A549 (cell line): ENCODE results near the gene CNIH2. TPM values are rescaled to one million over a fixed set of nuclear protein-coding genes. Genes with fewer than 3 reads are reported as not detected.

Experiments used
- ATAC-seq, 2 experiments: fragments of 200-7000 bp in 1 of 2; fragments of >200 bp in 1 of 2; cut with Nextera tagmentation in 1 of 2; cut with Tn5 transposase in 1 of 2; 3 replicates each; pipeline versions ENCODE4 v1.8.0 to v1.9.1; 2018 to 2020; ENCODE audit warnings: mild to moderate bottlenecking in 1 of 2, moderate library complexity in 1 of 2
- CTCF ChIA-PET: fragments of 300-600 bp; sonication (Branson Sonifier 250); formaldehyde crosslinking; extraction: SDS; loops from one replicate; lab custom pipeline; 2021; ENCODE audit warnings: antibody characterized with exemption, inconsistent platforms; lab: Yijun Ruan, JAX
- POLR2A ChIA-PET: fragments of 350-600 bp; formaldehyde crosslinking; extraction: SDS; loops from one replicate; lab custom pipeline; 2021; ENCODE audit warnings: antibody characterized with exemption, inconsistent platforms; lab: Yijun Ruan, JAX
- DNase-seq, 2 experiments: peaks; one replicate each; pipeline versions ENCODE4 v3.0.0 to v3.0.0-alpha.2; 2011 to 2016; ENCODE audit warnings: low read depth in 1 of 2, low spot score in 1 of 2
- FAIRE-seq: peaks from 2 replicates; lab custom pipeline; 2011; peaks lifted over from hg19 to GRCh38; lab: Jason Lieb, UNC
- H3K27ac ChIP-seq, 2 experiments: fragments of >200 bp; sonication (Bioruptor Twin); formaldehyde crosslinking; 3 replicates each; pipeline ENCODE4 v1.5.1; 2016 to 2017
- H3K4me1 ChIP-seq: fragments of >200 bp; sonication (Bioruptor Twin); formaldehyde crosslinking; 3 replicates; pipeline ENCODE4 v1.6.1; 2016
- H3K4me2 ChIP-seq: fragments of >200 bp; sonication (Bioruptor Twin); formaldehyde crosslinking; 3 replicates; pipeline ENCODE4 v1.6.1; 2016
- H3K4me3 ChIP-seq: fragments of >200 bp; sonication (Bioruptor Twin); formaldehyde crosslinking; 3 replicates; pipeline ENCODE4 v1.5.1; 2016
- H3K9me3 ChIP-seq: fragments of >200 bp; sonication (Bioruptor Twin); formaldehyde crosslinking; 3 replicates; pipeline ENCODE4 v1.6.1; 2016
- ATOH8 ChIP-seq: fragments of 250-450 bp; sonication (Bioruptor Pico); IDR thresholded peaks from 2 replicates; pipeline ENCODE4 v1.5.0; 2020; ENCODE audit warnings: low read depth, mild to moderate bottlenecking, moderate library complexity
- CBX2 ChIP-seq: fragments of 200-600 bp; sonication (generic); IDR thresholded peaks from 2 replicates; pipeline ENCODE4 v1.6.1; 2016; ENCODE audit warnings: low read depth, mild to moderate bottlenecking, borderline replicate concordance
- EHMT2 ChIP-seq: fragments of 200-600 bp; sonication (generic); IDR thresholded peaks from 2 replicates; pipeline ENCODE4 v1.6.1; 2016; ENCODE audit warnings: antibody characterized with exemption, low read depth, mild to moderate bottlenecking, moderate library complexity
- ESRRA ChIP-seq: fragments of 150-350 bp; IDR thresholded peaks from 2 replicates; pipeline ENCODE4 v1.6.1; 2014; ENCODE audit warnings: mild to moderate bottlenecking, low read length, borderline replicate concordance
- FOSL2 ChIP-seq, 2 experiments: fragments of 450-650 bp in 1 of 2; fragments of >200 bp in 1 of 2; sonication (Bioruptor Twin) in 1 of 2; formaldehyde crosslinking; IDR thresholded peaks; 2 replicates each; pipeline versions ENCODE4 v1.5.0 to v1.6.1; 2016 to 2020; ENCODE audit warnings: mild to moderate bottlenecking in 1 of 2, moderate library complexity in 1 of 2
- GATA3 ChIP-seq: IDR thresholded peaks from 2 replicates; pipeline ENCODE4 v1.6.1; 2012; ENCODE audit warnings: borderline replicate concordance
- HDAC2 ChIP-seq: fragments of 200-600 bp; sonication (generic); IDR thresholded peaks from 2 replicates; pipeline ENCODE4 v1.6.1; 2016
- HOXA7 ChIP-seq: fragments of 250-450 bp; sonication (Bioruptor Pico); IDR thresholded peaks from 2 replicates; pipeline ENCODE4 v1.5.0; 2020; ENCODE audit warnings: mild to moderate bottlenecking, moderate library complexity
- HOXB5 ChIP-seq: fragments of 250-450 bp; sonication (Bioruptor Pico); IDR thresholded peaks from 2 replicates; pipeline ENCODE4 v1.5.0; 2020; ENCODE audit warnings: mild to moderate bottlenecking, moderate library complexity
- JUN ChIP-seq, 2 experiments: fragments of >200 bp; sonication (Bioruptor Twin); formaldehyde crosslinking; IDR thresholded peaks; 2 replicates in 1 of 2; 3 replicates in 1 of 2; pipeline ENCODE4 v1.6.1; 2016 to 2017
- KDM5A ChIP-seq: fragments of 200-600 bp; sonication (generic); IDR thresholded peaks from 2 replicates; pipeline ENCODE4 v1.6.1; 2016; ENCODE audit warnings: antibody characterized with exemption, mild to moderate bottlenecking
- MAX ChIP-seq: IDR thresholded peaks from 2 replicates; pipeline ENCODE4 v1.6.1; 2012
- MYC ChIP-seq: IDR thresholded peaks from 2 replicates; pipeline ENCODE4 v1.6.1; 2012; ENCODE audit warnings: mild to moderate bottlenecking, inconsistent platforms, low read length, improper control_type of control experiment, borderline replicate concordance
- NPAS2 ChIP-seq: fragments of 250-450 bp; sonication (Bioruptor Pico); IDR thresholded peaks from 2 replicates; pipeline ENCODE4 v1.8.0; 2022; ENCODE audit warnings: mild to moderate bottlenecking, moderate library complexity, borderline replicate concordance
- PBX3 ChIP-seq: IDR thresholded peaks from 2 replicates; pipeline ENCODE4 v1.6.1; 2012
- POLR2AphosphoS2 ChIP-seq: conservative IDR thresholded peaks from 2 replicates; pipeline ENCODE4 v1.6.1; 2012; ENCODE audit warnings: low read length, improper control_type of control experiment, inconsistent platforms
- RCOR1 ChIP-seq: fragments of 150-350 bp; IDR thresholded peaks from 2 replicates; pipeline ENCODE4 v1.6.1; 2014; ENCODE audit warnings: antibody characterized with exemption, low read length, low read depth
- REST ChIP-seq: fragments of 200-600 bp; sonication (generic); IDR thresholded peaks from 2 replicates; pipeline ENCODE4 v1.6.1; 2016; ENCODE audit warnings: antibody characterized with exemption, mild to moderate bottlenecking, moderate library complexity
- RFX5 ChIP-seq: fragments of 450-650 bp; IDR thresholded peaks from 2 replicates; pipeline ENCODE4 v1.7.1; 2014; ENCODE audit warnings: antibody characterized with exemption, mild to moderate bottlenecking, moderate library complexity
- TFCP2L1 ChIP-seq: fragments of 250-450 bp; sonication (Bioruptor Pico); IDR thresholded peaks from 2 replicates; pipeline ENCODE4 v1.5.0; 2021; ENCODE audit warnings: mild to moderate bottlenecking
- ZNF302 ChIP-seq: fragments of 250-450 bp; sonication (Bioruptor Pico); IDR thresholded peaks from 2 replicates; pipeline ENCODE4 v1.9.0; 2021; ENCODE audit warnings: inconsistent platforms, mild to moderate bottlenecking, moderate library complexity
- ZSCAN20 ChIP-seq: fragments of 250-450 bp; sonication (Bioruptor Pico); IDR thresholded peaks from 2 replicates; pipeline ENCODE4 v1.8.0; 2022; ENCODE audit warnings: mild to moderate bottlenecking, moderate library complexity
- WGBS: methylation state at CpG from one replicate; pipeline ENCODE4 v1.1.6; 2017; ENCODE audit errors: missing lambda C conversion rate; 5-methylcytosine and 5-hydroxymethylcytosine counted together
- polyA plus RNA-seq, 4 experiments: library from polyadenylated mRNA; depleted of rRNA in 3 of 4; stranded (reverse); fragments of >200 nt; fragmentation: RNase III in 1 of 4; extraction: RNeasy Plus Mini Kit Qiagen cat#74134 plus additional on column Dnase treatment in 1 of 4; gene quantifications; 2 replicates in 3 of 4; 3 replicates in 1 of 4; pipeline ENCODE4 v1.2.3, GENCODE V29; 2011 to 2017

Gene CNIH2
- polyA plus RNA-seq, 2 of the 4 experiments (the other 2 are of a cell fraction), result 0.98 to 1.1 TPM

GRCh38 chr11:66315498-66315885 is 37.5 kb downstream of the CNIH2 start:
- ChIA-PET POLR2A (no interaction called here), CTCF (interaction anchor here (0.9 to 12.2 kb wide), 5 partner anchors 17 to 73 kb away, joined by 3 to 247 read pairs (median 4); partner anchors contain the start of gene RIN1)
- 87% methylated on average over 14 of the region's 14 CpGs for WGBS
- FAIRE-seq (no peak), ATAC-seq (no peak)
- peaks cover 29% of the 10 kb centered on the region for H3K4me1 ChIP-seq
- H3K27ac ChIP-seq, result no peak overlapping the region
- H3K4me2 ChIP-seq, result no peak overlapping the region
- TF ChIP-seq HOXB5 (CRISPR knock-in tag), result no peak
- TF ChIP-seq, all 56 proteins: peak for 0
- no peak for DNase-seq
- H3K9me3 ChIP-seq, result no peaks in the 10 kb centered on the region
- no peak overlapping the region for H3K4me3 ChIP-seq

GRCh38 chr11:66315921-66316811 is 38.2 kb downstream of the CNIH2 start:
- ChIA-PET POLR2A (interaction anchor here (1.0 kb wide), 1 partner anchor 20 kb away, joined by 3 read pairs; the partner anchor contains the start of gene RIN1), CTCF (interaction anchor here (0.9 to 12.2 kb wide), 5 partner anchors 11 to 73 kb away, joined by 3 to 247 read pairs (median 4); partner anchors contain the start of gene RIN1)
- no peak for TF ChIP-seq EHMT2
- no peak for ATAC-seq
- Histone ChIP-seq H3K4me1 (peaks cover 29% of the 10 kb centered on the region), H3K9me3 (no peaks in the 10 kb centered on the region), H3K4me2 (no peak overlapping the region), H3K27ac (peak overlapping the region in 1 of 2 experiments; percentile 79; a peak in 1 of 6 replicates), H3K4me3 (no peak overlapping the region)
- no peak for FAIRE-seq
- no peak for DNase-seq
- WGBS, result 85% methylated on average over 19 of the region's 52 CpGs

GRCh38 chr11:66316849-66317251 is 38.9 kb downstream of the CNIH2 start, which contains the start of gene CD248:
Gene CD248, minus strand, starts transcription at chr11:66317044. Its CDS starts 17 bp downstream, at chr11:66317027.
- ChIA-PET CTCF (interaction anchor here (2.7 to 12.2 kb wide), 2 partner anchors 10 to 16 kb away, joined by 10 to 247 read pairs; partner anchors contain the start of gene RIN1), POLR2A (interaction anchor here (1.0 kb wide), 1 partner anchor 19 kb away, joined by 3 read pairs; the partner anchor contains the start of gene RIN1)
- no CpG with 5 or more reads among the region's 29 CpGs for WGBS
- no peak for ATAC-seq
- Histone ChIP-seq H3K4me3 (no peak within 1 kb of the TSS), H3K27ac (peak within 1 kb of the TSS; percentile 62 to 79; a peak in 5 of 6 replicates), H3K9me3 (no peaks in the 10 kb centered on the region), H3K4me2 (peak within 1 kb of the TSS; percentile 52; the same call in 2 of the 3 replicates), H3K4me1 (peaks cover 24% of the 10 kb centered on the region)
- FAIRE-seq, result no peak
- no peak for DNase-seq
- TF ChIP-seq ZNF302 (CRISPR knock-in tag) (no peak), NPAS2 (CRISPR knock-in tag) (no peak), HOXA7 (CRISPR knock-in tag) (no peak), MAX (no peak), CBX2 (no peak), HDAC2 (no peak), MYC (no peak), RCOR1 (no peak), KDM5A (no peak), FOSL2 (IDR thresholded peaks at IDR 0.05) (no peak), FOSL2 (CRISPR knock-in tag; IDR thresholded peaks at IDR 0.05) (no peak), JUN (IDR thresholded peaks at IDR 0.05) (no peak), RFX5 (no peak)

- ChIA-PET POLR2A (interaction anchor here (1.0 kb wide), 1 partner anchor 19 kb away, joined by 3 read pairs; the partner anchor contains the start of gene RIN1), CTCF (interaction anchor here (2.7 to 12.2 kb wide), 2 partner anchors 9 to 15 kb away, joined by 10 to 247 read pairs; partner anchors contain the start of gene RIN1)
- TF ChIP-seq GATA3, result no peak
- TF ChIP-seq POLR2AphosphoS2, result no peak
- TF ChIP-seq ESRRA, result no peak
- no peak for TF ChIP-seq PBX3
- TF ChIP-seq HOXA7 (CRISPR knock-in tag), result no peak
- TF ChIP-seq REST, result no peak
- TF ChIP-seq ZSCAN20, result no peak
- no peak for TF ChIP-seq TFCP2L1 (CRISPR knock-in tag)
- no peak for TF ChIP-seq ATOH8 (CRISPR knock-in tag)
- H3K4me3 ChIP-seq, result no peak overlapping the region
- H3K9me3 ChIP-seq, result no peaks in the 10 kb centered on the region
- peak overlapping the region; percentile 62 to 79; a peak in 5 of 6 replicates for H3K27ac ChIP-seq
- FAIRE-seq (no peak), ATAC-seq (no peak), DNase-seq (no peak)
- H3K4me1 ChIP-seq, result peaks cover 24% of the 10 kb centered on the region
- WGBS, result 76% methylated on average over 14 of the region's 14 CpGs
- H3K4me2 ChIP-seq, result peak overlapping the region; percentile 52; the same call in 1 of the 3 replicates
These were observed 39.3 kb downstream of the CNIH2 start for GRCh38 chr11:66317322-66317722.
